HepG2 (cell line): ENCODE measurements around the gene GDF15. TPM values are rescaled to one million over a fixed set of nuclear protein-coding genes. Genes with fewer than 3 reads are reported as not detected.

Source experiments
- PHF20 ChIP-seq: sonication (generic); formaldehyde crosslinking; IDR thresholded peaks from 2 replicates; pipeline ENCODE4 v1.5.0; 2020; ENCODE audit warnings: mild to moderate bottlenecking, missing genetic modification reagents
- RCOR2 ChIP-seq: IDR thresholded peaks from 2 replicates; pipeline ENCODE4 v1.6.1; 2016; ENCODE audit warnings: missing biosample characterization, missing genetic modification reagents
- ZIK1 ChIP-seq: sonication (generic); formaldehyde crosslinking; IDR thresholded peaks from 2 replicates; pipeline ENCODE4 v1.5.0; 2020; ENCODE audit warnings: mild to moderate bottlenecking, low read depth, missing genetic modification reagents, borderline replicate concordance
- ZNF136 ChIP-seq: sonication (generic); formaldehyde crosslinking; IDR thresholded peaks from 2 replicates; pipeline ENCODE4 v1.8.1; 2022; ENCODE audit warnings: low read depth, mild to moderate bottlenecking, moderate library complexity, missing genetic modification reagents
- ZSCAN31 ChIP-seq: sonication (generic); formaldehyde crosslinking; IDR thresholded peaks from 2 replicates; pipeline ENCODE4 v1.5.0; 2020; ENCODE audit warnings: low read depth, mild to moderate bottlenecking, missing genetic modification reagents
- polyA plus RNA-seq, 8 experiments: library from polyadenylated mRNA; depleted of rRNA in 3 of 8; stranded (reverse) in 7 of 8; unstranded in 1 of 8; fragments of >200 nt; fragmentation: Illumina TruSeq in 4 of 8; extraction: Trizol in 4 of 8; gene quantifications; 2 replicates each; pipeline versions ENCODE4 v1.2.1 to v1.2.3, GENCODE V29; 2011 to 2016; ENCODE audit warnings: low read depth in 4 of 8, missing spikeins in 1 of 8, mixed read lengths in 1 of 8; ENCODE audit not compliant: insufficient read depth in 1 of 8
- total RNA-seq, 5 experiments: library from RNA; depleted of rRNA; stranded (reverse); fragments of >200 nt; fragmentation: Illumina TruSeq; extraction: Trizol; gene quantifications; 2 replicates each; pipeline ENCODE4 v1.2.3, GENCODE V29; 2016; ENCODE audit warnings: low read depth in 1 of 5
- TF ChIP-seq, protein P1 (sequence below): sonication (generic); formaldehyde crosslinking; IDR thresholded peaks from 2 replicates; pipeline ENCODE4 v1.4.0; 2020; ENCODE audit warnings: mild to moderate bottlenecking, missing genetic modification reagents, borderline replicate concordance
- TF ChIP-seq, protein P2 (sequence below): sonication (generic); formaldehyde crosslinking; IDR thresholded peaks from 2 replicates; pipeline ENCODE4 v1.4.0; 2020; ENCODE audit warnings: missing genetic modification reagents
- TF ChIP-seq, protein P3 (sequence below): sonication (generic); formaldehyde crosslinking; IDR thresholded peaks from 2 replicates; pipeline ENCODE4 v1.8.0; 2022; ENCODE audit warnings: missing genetic modification reagents, low read depth, mild to moderate bottlenecking, borderline replicate concordance
- TF ChIP-seq, protein P4 (sequence below): sonication (generic); formaldehyde crosslinking; IDR thresholded peaks from 2 replicates; pipeline ENCODE4 v1.8.0; 2022; ENCODE audit warnings: missing genetic modification reagents, mild to moderate bottlenecking, moderate library complexity, borderline replicate concordance
- TF ChIP-seq, protein P5 (sequence below): sonication (generic); formaldehyde crosslinking; IDR thresholded peaks from 2 replicates; pipeline ENCODE4 v1.8.0; 2022; ENCODE audit warnings: mild to moderate bottlenecking, missing genetic modification reagents

GDF15 gene
- total and polyA plus RNA-seq, 2 of the 13 experiments (the other 11 are each of a cell fraction or from before 2014, with no cell fraction given): 146 to 422 TPM

DNA sequence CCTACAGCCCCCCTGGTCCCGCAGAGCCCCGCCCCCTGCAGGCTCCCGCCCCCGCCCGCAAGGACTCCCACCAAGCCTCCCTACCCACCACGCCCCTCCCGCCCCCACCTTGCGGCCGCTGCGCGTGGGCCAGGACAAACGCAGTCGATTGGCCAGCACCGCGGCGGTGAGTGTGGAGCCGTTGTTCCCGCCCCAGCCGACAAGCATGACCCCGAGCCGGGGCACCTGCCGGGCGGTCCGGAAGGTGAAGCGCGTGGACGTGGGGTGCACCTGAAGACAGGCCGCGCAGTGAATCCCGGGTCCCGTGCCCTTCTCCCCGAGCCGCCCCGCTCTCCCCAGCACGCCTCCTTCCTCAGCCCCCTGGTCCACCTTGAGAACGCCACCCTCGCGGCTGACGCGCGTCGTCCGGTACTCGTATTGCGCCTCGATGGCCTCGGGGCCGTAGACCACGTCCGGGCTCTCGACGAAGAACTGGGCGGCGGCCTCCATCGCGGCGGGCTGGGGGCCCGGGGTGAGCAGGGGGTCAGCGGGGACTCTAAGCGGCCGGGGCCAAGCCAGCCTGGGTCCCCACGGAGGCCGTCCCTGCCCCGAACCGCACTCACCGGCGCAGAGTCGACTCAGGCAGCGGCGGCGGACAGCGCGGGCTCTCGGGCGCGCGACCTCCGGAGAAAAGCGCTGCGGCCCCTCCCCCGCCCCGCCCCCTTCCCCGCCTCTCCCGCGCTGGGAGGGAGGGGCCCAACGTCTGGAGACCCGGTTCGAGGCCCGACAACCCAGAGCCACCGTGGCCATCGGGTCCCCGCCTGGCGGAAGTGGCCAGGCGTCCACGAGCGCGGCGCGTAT lies 51.8 kb downstream of the GDF15 start, which contains the start of gene ISYNA1 (continued):
- TF ChIP-seq ZNF136 (CRISPR knock-in tag) (0 out of 2 replicates have a peak, but pooled peaks have one; percentile 15), ZIK1 (0 out of 2 replicates have a peak, but pooled peaks have one; percentile 32), RCOR2 (no peak), ZSCAN31 (peak; percentile 17; the same call in 1 of the 2 replicates), PHF20 (CRISPR knock-in tag) (no peak)
- TF ChIP-seq, protein P1, sequence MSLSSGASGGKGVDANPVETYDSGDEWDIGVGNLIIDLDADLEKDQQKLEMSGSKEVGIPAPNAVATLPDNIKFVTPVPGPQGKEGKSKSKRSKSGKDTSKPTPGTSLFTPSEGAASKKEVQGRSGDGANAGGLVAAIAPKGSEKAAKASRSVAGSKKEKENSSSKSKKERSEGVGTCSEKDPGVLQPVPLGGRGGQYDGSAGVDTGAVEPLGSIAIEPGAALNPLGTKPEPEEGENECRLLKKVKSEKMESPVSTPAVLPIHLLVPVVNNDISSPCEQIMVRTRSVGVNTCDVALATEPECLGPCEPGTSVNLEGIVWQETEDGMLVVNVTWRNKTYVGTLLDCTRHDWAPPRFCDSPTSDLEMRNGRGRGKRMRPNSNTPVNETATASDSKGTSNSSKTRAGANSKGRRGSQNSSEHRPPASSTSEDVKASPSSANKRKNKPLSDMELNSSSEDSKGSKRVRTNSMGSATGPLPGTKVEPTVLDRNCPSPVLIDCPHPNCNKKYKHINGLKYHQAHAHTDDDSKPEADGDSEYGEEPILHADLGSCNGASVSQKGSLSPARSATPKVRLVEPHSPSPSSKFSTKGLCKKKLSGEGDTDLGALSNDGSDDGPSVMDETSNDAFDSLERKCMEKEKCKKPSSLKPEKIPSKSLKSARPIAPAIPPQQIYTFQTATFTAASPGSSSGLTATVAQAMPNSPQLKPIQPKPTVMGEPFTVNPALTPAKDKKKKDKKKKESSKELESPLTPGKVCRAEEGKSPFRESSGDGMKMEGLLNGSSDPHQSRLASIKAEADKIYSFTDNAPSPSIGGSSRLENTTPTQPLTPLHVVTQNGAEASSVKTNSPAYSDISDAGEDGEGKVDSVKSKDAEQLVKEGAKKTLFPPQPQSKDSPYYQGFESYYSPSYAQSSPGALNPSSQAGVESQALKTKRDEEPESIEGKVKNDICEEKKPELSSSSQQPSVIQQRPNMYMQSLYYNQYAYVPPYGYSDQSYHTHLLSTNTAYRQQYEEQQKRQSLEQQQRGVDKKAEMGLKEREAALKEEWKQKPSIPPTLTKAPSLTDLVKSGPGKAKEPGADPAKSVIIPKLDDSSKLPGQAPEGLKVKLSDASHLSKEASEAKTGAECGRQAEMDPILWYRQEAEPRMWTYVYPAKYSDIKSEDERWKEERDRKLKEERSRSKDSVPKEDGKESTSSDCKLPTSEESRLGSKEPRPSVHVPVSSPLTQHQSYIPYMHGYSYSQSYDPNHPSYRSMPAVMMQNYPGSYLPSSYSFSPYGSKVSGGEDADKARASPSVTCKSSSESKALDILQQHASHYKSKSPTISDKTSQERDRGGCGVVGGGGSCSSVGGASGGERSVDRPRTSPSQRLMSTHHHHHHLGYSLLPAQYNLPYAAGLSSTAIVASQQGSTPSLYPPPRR (CRISPR knock-in tag): peak; percentile 18; the same call in 1 of the 2 replicates
- TF ChIP-seq, protein P2, sequence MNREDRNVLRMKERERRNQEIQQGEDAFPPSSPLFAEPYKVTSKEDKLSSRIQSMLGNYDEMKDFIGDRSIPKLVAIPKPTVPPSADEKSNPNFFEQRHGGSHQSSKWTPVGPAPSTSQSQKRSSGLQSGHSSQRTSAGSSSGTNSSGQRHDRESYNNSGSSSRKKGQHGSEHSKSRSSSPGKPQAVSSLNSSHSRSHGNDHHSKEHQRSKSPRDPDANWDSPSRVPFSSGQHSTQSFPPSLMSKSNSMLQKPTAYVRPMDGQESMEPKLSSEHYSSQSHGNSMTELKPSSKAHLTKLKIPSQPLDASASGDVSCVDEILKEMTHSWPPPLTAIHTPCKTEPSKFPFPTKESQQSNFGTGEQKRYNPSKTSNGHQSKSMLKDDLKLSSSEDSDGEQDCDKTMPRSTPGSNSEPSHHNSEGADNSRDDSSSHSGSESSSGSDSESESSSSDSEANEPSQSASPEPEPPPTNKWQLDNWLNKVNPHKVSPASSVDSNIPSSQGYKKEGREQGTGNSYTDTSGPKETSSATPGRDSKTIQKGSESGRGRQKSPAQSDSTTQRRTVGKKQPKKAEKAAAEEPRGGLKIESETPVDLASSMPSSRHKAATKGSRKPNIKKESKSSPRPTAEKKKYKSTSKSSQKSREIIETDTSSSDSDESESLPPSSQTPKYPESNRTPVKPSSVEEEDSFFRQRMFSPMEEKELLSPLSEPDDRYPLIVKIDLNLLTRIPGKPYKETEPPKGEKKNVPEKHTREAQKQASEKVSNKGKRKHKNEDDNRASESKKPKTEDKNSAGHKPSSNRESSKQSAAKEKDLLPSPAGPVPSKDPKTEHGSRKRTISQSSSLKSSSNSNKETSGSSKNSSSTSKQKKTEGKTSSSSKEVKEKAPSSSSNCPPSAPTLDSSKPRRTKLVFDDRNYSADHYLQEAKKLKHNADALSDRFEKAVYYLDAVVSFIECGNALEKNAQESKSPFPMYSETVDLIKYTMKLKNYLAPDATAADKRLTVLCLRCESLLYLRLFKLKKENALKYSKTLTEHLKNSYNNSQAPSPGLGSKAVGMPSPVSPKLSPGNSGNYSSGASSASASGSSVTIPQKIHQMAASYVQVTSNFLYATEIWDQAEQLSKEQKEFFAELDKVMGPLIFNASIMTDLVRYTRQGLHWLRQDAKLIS (CRISPR knock-in tag): no peak
- TF ChIP-seq, protein P3, sequence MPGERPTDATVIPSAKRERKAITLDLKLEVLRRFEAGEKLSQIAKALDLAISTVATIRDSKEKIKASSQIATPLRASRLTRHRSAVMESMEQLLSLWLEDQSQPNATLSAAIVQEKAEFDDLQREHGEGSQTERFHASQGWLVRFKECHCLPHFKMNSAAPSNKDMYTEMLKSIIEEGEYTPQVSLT (CRISPR knock-in tag): no peak
- TF ChIP-seq, protein P4, sequence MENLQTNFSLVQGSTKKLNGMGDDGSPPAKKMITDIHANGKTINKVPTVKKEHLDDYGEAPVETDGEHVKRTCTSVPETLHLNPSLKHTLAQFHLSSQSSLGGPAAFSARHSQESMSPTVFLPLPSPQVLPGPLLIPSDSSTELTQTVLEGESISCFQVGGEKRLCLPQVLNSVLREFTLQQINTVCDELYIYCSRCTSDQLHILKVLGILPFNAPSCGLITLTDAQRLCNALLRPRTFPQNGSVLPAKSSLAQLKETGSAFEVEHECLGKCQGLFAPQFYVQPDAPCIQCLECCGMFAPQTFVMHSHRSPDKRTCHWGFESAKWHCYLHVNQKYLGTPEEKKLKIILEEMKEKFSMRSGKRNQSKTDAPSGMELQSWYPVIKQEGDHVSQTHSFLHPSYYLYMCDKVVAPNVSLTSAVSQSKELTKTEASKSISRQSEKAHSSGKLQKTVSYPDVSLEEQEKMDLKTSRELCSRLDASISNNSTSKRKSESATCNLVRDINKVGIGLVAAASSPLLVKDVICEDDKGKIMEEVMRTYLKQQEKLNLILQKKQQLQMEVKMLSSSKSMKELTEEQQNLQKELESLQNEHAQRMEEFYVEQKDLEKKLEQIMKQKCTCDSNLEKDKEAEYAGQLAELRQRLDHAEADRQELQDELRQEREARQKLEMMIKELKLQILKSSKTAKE: no peak
- TF ChIP-seq, protein P5, sequence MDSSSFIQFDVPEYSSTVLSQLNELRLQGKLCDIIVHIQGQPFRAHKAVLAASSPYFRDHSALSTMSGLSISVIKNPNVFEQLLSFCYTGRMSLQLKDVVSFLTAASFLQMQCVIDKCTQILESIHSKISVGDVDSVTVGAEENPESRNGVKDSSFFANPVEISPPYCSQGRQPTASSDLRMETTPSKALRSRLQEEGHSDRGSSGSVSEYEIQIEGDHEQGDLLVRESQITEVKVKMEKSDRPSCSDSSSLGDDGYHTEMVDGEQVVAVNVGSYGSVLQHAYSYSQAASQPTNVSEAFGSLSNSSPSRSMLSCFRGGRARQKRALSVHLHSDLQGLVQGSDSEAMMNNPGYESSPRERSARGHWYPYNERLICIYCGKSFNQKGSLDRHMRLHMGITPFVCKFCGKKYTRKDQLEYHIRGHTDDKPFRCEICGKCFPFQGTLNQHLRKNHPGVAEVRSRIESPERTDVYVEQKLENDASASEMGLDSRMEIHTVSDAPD (CRISPR knock-in tag): no peak
